ENCODE results near the gene NDUFA6. TPM values are rescaled to one million over a fixed set of nuclear protein-coding genes. Genes with fewer than 3 reads are reported as not detected.
"Not testable (repeated sequence)": the region's sequence is repeated elsewhere in the genome, so short reads cannot be mapped to it uniquely, and the experiment has no call there.

Gene NDUFA6
- total RNA-seq, 1 donor from 2014 or later = 42.7 TPM

DNA sequence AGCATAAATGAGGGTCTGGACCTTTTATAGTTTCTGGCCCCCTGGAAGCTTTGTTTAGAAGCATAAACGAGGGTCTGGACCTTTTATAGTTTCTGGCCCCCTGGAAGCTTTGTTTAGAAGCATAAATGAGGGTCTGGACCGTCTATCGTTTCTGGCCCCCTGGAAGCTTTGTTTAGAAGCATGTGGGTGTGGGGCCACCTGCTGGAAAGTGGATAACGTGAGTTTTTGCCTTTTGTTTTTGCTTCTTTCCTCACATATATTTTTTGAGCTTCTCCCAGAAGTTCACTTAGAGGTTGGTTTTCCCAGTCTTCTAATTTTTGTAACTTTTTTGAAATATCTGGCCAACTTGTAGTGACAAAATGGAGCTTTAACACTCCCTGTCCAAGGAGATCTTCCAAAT, 22.2 kb upstream of the NDUFA6 start:
- peak; percentile 55 for DNase-seq

DNA sequence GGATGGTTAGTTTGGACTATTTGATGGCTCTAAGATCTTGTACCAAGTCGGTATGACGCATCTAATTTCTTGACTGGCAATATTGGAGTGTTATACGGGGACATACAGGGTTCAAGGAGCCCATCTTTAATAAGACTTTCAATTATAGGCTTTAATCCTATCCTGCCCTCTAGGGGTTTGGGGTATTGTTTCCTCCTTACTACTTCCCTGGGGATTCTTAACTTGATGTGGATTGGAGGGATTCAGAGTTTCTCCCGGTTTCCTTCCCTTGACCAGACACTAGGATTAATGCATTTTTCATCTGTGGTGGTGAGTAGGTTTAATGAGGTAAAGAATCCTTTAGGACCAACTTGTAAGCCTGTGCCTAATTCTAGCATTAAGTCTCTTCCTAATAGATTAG, 21.2 kb upstream of the NDUFA6 start:
- DNase-seq = no peak

GRCh38 chr22:42108848-42109247, 18.3 kb upstream of the NDUFA6 start:
- DNase-seq = no peak

DNA sequence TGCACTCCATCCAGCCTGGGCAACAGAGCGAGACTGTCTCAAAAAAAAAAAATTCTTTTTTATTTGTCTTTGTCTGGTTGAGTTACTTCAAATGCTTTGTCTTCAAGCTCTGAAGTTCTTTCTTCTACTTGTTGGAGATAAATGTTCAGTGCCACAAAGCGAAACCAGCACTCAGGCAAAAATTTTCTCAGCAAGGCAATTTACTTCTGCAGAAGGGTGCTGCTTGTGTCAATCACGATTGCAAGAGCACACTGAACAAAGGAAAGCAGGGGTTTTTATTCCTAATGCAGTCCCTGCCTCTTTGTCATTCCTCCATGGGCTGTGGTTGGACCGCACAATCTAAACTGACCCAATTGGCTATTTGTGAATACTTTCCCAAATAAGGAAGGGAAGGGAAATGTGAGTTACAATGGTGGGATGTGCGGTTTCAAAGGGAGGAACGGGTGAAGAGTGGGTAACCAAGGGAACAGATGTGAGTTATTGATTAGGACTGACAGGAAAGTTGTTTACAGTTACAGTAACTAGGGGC, 13.8 kb upstream of the NDUFA6 start:
- not testable (repeated sequence) for DNase-seq

DNA sequence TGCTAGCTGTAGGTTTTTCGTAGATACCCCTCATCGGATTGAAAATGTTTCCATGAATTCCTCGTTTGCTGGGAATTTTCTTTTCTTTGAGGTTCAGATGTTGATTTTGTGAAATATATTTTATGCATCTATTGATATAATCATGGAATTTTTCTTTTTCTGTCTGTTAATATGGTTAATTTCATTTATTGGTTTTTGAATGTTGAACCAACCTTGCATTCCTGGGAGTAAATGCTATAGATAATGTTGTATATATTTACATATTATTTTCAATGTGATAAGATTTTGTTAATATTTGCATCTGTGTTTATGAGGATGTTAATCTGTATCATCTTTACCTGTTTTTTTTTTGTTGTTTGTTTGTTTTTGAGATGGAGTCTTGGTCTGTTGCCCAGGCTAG, 10.6 kb upstream of the NDUFA6 start:
- no peak for DNase-seq

GRCh38 chr22:42091455-42091782, 847 bp upstream of the NDUFA6 start:
- DNase-seq = no peak

GRCh38 chr22:42086051-42086450, 4.5 kb downstream of the NDUFA6 start:
- DNase-seq = peak; percentile 70

DNA sequence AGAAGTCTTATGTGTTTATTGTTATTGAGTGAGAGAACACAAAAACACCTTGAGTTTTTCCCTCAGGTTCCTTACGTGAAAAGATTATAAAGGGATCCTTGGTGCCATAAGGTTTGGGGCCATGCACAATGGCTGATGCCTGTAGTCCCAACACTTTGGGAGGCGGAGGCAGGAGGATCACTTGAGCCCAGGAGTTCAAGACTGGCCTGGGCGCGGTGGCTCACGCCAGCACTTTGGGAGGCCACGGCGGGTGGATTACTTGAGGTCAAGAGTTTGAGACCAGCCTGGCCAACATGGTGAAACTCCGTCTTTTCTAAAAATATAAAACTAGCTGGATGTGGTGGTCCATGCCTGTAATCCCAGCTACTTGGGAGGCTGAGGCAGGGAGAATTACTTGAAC, 5.7 kb downstream of the NDUFA6 start:
- DNase-seq = no peak

DNA sequence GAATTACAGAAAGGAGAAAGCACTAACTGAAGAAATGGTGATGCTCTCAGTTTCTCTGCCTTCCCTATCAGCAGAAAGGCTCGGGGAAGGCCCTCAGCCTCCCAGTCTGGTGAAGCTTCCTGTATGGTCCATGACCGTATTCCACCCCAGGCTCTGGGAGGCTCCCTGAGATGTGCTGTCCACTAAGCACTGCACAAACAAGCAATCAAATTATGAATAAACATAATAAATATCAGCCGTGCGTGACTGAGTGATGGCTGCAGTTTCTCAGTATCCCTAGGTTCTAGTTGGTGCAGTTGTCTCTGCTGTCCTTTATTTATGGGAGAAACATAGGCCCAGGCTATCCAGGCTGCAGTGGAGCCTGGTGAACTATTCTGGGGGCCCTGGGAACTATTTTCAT, 7.5 kb downstream of the NDUFA6 start:
- DNase-seq = no peak

GRCh38 chr22:42080287-42080686, 10.3 kb downstream of the NDUFA6 start:
- peak; percentile 64 for DNase-seq

- DNase-seq = peak; percentile 99
Measured at GRCh38 chr22:42079319-42080251, 11.0 kb downstream of the NDUFA6 start, which contains the start of gene SMDT1. TSS of gene SMDT1 (plus strand) at chr22:42079700. CDS start at chr22:42079769, 69 bp downstream.

DNA sequence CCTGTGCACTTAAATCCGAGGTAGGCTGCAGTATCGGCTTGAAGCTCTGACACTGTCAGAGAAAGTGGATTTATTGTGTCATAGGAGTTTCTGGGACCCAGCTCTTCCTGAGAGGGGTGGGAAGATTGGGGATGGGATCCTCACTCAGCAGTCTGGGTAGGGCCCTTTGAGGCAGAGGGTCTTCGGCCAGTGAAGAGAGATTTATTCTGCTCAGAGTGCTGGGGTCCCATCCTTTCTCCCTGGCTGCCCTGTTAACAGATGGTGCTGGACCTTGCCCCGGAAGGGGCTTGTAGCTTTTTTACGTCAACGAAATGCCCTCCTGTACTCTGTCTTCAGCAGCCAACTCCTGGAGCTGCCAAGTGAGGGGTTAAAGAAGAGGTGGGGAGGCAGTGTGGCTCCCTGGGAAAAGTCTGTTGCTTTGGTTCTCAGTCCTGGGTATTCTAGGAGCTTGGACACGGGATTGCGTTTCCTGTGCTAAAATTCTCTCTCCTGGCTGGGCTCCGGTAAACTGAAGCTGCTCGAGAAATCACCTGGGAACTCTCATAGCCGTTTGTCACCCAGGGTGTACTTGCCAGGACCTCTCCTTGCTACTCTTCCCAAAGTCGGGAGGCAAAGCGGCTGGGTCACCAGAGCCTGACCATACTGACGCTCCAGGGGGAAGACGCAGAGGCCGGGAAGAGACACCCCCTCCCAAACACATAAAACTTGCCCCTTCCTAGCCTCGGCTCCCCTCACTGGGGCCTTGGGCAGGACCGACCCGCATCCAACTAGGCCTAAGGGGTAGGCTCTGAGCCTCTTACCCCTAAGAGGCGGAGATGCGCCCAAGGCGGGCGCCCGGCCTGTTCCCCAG, 11.9 kb downstream of the NDUFA6 start:
- peak; percentile 29 for DNase-seq

- DNase-seq = no peak
Measured at GRCh38 chr22:42077486-42078125, 13.0 kb downstream of the NDUFA6 start.

GRCh38 chr22:42076764-42077485, 13.6 kb downstream of the NDUFA6 start:
- DNase-seq = no peak

- peak; percentile 14 for DNase-seq
Measured at GRCh38 chr22:42074846-42075676, 15.5 kb downstream of the NDUFA6 start.

DNA sequence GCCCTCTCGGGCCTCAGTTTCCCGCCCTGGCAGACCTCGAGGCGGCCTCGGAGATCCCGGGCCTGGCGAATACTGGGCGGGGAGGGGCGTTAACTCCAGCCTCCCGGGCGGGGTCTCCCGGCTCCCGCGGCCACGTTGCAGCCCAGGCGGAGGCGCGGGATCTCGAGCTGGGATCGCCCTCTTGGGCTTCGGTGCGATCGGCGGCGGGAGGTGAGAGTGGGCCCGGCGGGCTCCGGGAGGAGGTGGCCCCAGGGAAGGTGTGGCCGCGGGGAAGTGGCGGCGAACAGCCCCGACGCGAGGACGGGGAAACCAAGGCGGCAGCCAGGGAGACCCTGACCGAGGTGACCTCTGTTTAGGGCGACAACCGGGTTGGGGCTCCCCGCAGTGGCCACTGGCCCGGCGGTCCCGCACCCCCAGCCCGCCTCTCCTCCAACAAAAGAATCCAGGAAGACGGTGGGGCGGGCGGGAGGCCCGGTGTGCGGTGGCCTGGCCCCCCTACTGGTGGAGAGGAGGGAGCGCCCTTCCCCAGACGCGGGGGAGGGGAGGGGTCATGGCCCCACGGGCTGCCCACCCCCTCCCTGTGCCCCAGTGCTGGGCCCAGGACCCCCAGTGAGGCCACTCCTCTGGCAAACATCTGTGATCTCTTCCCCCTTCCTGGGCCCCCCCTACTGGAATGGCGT, 16.3 kb downstream of the NDUFA6 start, which contains the start of gene PHETA2:
TSS of gene PHETA2 (plus strand) at position 117 of the 680 bp plus-strand sequence. CDS start 3,046 bp downstream, outside the sequence.
- peak; percentile 66 for DNase-seq

- no peak for DNase-seq
Measured at GRCh38 chr22:42073621-42074041, 16.9 kb downstream of the NDUFA6 start.

DNA sequence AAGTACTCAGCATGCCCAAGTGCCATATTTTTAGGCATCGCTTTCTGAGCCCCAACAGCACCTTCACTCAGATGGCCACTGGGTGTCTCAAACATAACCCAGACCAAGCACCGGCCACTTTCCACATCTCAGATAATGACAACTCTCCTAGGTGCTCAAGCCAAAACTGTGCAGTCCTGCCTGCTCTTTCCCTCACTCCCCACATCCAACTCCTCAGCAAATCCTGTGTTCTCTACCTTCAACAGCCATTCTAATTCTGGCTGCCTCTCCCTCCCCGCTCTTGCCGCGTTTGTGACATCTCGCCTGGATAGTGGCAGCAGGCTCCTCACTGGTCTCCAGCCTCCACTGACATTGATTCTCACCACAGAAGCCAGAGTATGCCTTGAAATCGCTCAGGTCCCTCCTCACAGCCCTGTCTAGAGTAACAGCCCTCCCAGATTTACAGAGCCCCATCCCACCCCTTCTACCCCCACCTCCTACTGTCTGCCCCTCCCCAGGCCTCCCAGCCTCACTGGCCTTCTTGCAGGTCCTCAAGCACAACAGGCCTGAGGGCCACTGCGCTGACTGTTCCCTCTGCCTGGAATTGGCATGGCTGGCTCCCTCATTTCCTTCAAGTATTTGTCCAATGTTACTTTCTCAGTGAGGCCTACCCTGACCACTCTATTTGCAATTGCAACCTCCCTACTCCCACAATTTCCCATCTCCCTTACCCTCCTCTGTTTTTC, 17.8 kb downstream of the NDUFA6 start:
- DNase-seq = no peak

- not testable (repeated sequence) for DNase-seq
Measured at GRCh38 chr22:42071508-42071907, 19.1 kb downstream of the NDUFA6 start.
